H1 (cell line): ENCODE measurements around the gene SLC7A6OS. TPM values are rescaled to one million over a fixed set of nuclear protein-coding genes. Genes with fewer than 3 reads are reported as not detected.

Experiments used
- CTCF ChIA-PET: fragments of 300-600 bp; sonication (Branson Sonifier 250); formaldehyde crosslinking; loops from one replicate; lab custom pipeline; 2021; ENCODE audit not compliant: partially characterized antibody; lab: Charles Lee
- POLR2A ChIA-PET: fragments of 300-600 bp; sonication (Branson Sonifier 250); formaldehyde crosslinking; loops from one replicate; lab custom pipeline; 2021; ENCODE audit warnings: inconsistent platforms; ENCODE audit not compliant: partially characterized antibody; lab: Charles Lee
- DNase-seq, 2 experiments: peaks; one replicate each; pipeline versions ENCODE4 v3.0.0 to v3.0.0-alpha.2; 2010 to 2022; ENCODE audit warnings: low spot score in 2 of 2, low read depth in 1 of 2, mixed read lengths in 1 of 2
- FAIRE-seq: peaks from 2 replicates; lab custom pipeline; 2011; peaks lifted over from hg19 to GRCh38; lab: Jason Lieb, UNC
- H2AFZ ChIP-seq: 2 replicates; pipeline ENCODE4 v1.8.1; 2012; ENCODE audit warnings: low read length, inconsistent platforms
- H2AK5ac ChIP-seq: 2 replicates; pipeline ENCODE4 v1.6.1; 2013; ENCODE audit warnings: low read depth, low read length
- H2BK120ac ChIP-seq: replicated peaks from 2 replicates; pipeline ENCODE3; 2013; ENCODE audit warnings: low read depth, low read length, inconsistent platforms
- H2BK12ac ChIP-seq: 2 replicates; pipeline ENCODE4 v1.6.1; 2013; ENCODE audit warnings: low read depth, low read length
- H2BK15ac ChIP-seq: 2 replicates; pipeline ENCODE4 v1.6.1; 2013; ENCODE audit warnings: low read length
- H2BK20ac ChIP-seq: 2 replicates; pipeline ENCODE4 v1.6.1; 2013; ENCODE audit warnings: low read length
- H2BK5ac ChIP-seq: 2 replicates; pipeline ENCODE4 v1.6.1; 2013; ENCODE audit warnings: low read depth, low read length
- H3K14ac ChIP-seq: 2 replicates; pipeline ENCODE4 v1.6.1; 2013; ENCODE audit warnings: inconsistent platforms; ENCODE audit not compliant: insufficient read length
- H3K18ac ChIP-seq: 2 replicates; pipeline ENCODE4 v1.6.1; 2013; ENCODE audit warnings: low read length; ENCODE audit errors: extremely low read depth
- H3K23ac ChIP-seq: 2 replicates; pipeline ENCODE4 v1.6.1; 2013; ENCODE audit warnings: inconsistent platforms; ENCODE audit not compliant: insufficient read length
- H3K23me2 ChIP-seq: 2 replicates; pipeline ENCODE4 v1.6.1; 2013; ENCODE audit warnings: low read depth, low read length
- H3K27ac ChIP-seq: 2 replicates; pipeline ENCODE4 v1.6.1; 2011; ENCODE audit warnings: low read depth, low read length, inconsistent platforms
- H3K27me3 ChIP-seq, 4 experiments: replicated peaks in 1 of 4; 1 replicate in 1 of 4; 2 replicates in 3 of 4; pipeline versions ENCODE4 v1.6.1 to v1.8.1; 2011 to 2013; ENCODE audit warnings: low read length in 3 of 4, mild to moderate bottlenecking in 3 of 4, inconsistent platforms in 2 of 4, mixed read lengths in 2 of 4, moderate library complexity in 1 of 4; ENCODE audit not compliant: control insufficient read depth in 3 of 4, insufficient read depth in 3 of 4; ENCODE audit errors: extremely low read depth in 1 of 4
- H3K36me3 ChIP-seq, 4 experiments: 2 replicates each; pipeline versions ENCODE4 v1.6.1 to v1.8.1; 2011 to 2013; ENCODE audit warnings: mild to moderate bottlenecking in 4 of 4, low read length in 3 of 4, moderate library complexity in 2 of 4, control low read depth in 1 of 4, inconsistent platforms in 1 of 4; ENCODE audit not compliant: insufficient read depth in 4 of 4, control insufficient read depth in 2 of 4
- H3K4ac ChIP-seq: replicated peaks from 2 replicates; pipeline ENCODE3; 2013; ENCODE audit warnings: low read length, low read depth, mixed read lengths, inconsistent platforms; ENCODE audit not compliant: insufficient read length
- H3K4me1 ChIP-seq, 4 experiments: replicated peaks in 1 of 4; 1 replicate in 1 of 4; 2 replicates in 3 of 4; pipeline versions ENCODE4 v1.6.1 to v1.8.1; 2011 to 2013; ENCODE audit warnings: low read length in 3 of 4, inconsistent platforms in 2 of 4, mixed read lengths in 1 of 4; ENCODE audit not compliant: insufficient read depth in 4 of 4, control insufficient read depth in 3 of 4
- H3K4me2 ChIP-seq, 2 experiments: 2 replicates each; pipeline versions ENCODE4 v1.6.1 to v1.8.1; 2011 to 2013; ENCODE audit warnings: low read depth in 2 of 2, low read length in 2 of 2, control low read depth in 1 of 2, inconsistent platforms in 1 of 2, mild to moderate bottlenecking in 1 of 2; ENCODE audit not compliant: insufficient read depth in 1 of 2
- H3K4me3 ChIP-seq, 4 experiments: fragments of 200-600, 300-600 bp in 1 of 4; sonication (generic), shearing (Covaris generic), sonication (Bioruptor Twin) in 1 of 4; 2 replicates each; pipeline versions ENCODE4 v1.5.1 to v1.8.1; 2011 to 2016; ENCODE audit warnings: low read length in 4 of 4, low read depth in 3 of 4, control low read depth in 2 of 4, inconsistent platforms in 2 of 4, mild to moderate bottlenecking in 2 of 4, mixed read lengths in 1 of 4, moderate library complexity in 1 of 4; ENCODE audit not compliant: insufficient read depth in 2 of 4; ENCODE audit errors: extremely low read depth in 1 of 4
- H3K56ac ChIP-seq: replicated peaks from 2 replicates; pipeline ENCODE3; 2013; ENCODE audit warnings: low read depth, mild to moderate bottlenecking, mixed read lengths, low read length, inconsistent platforms; ENCODE audit not compliant: insufficient read length
- H3K79me1 ChIP-seq: 2 replicates; pipeline ENCODE4 v1.6.1; 2013; ENCODE audit warnings: low read depth, low read length, control low read depth
- H3K79me2 ChIP-seq, 2 experiments: 2 replicates each; pipeline versions ENCODE4 v1.6.1 to v1.8.1; 2012 to 2013; ENCODE audit warnings: low read length in 2 of 2, mild to moderate bottlenecking in 2 of 2, inconsistent platforms in 1 of 2; ENCODE audit not compliant: insufficient read depth in 2 of 2, control insufficient read depth in 1 of 2
- H3K9ac ChIP-seq, 4 experiments: replicated peaks in 1 of 4; 1 replicate in 1 of 4; 2 replicates in 3 of 4; pipeline versions ENCODE4 v1.6.1 to v1.8.1; 2011 to 2013; ENCODE audit warnings: low read depth in 3 of 4, low read length in 3 of 4, control low read depth in 2 of 4, mild to moderate bottlenecking in 2 of 4, moderate library complexity in 2 of 4, inconsistent platforms in 1 of 4; ENCODE audit errors: extremely low read depth in 1 of 4
- H3K9me3 ChIP-seq, 2 experiments: 2 replicates each; pipeline versions ENCODE4 v1.6.1 to v1.8.1; 2012 to 2013; ENCODE audit warnings: mild to moderate bottlenecking in 2 of 2, moderate library complexity in 2 of 2, control low read depth in 1 of 2, inconsistent platforms in 1 of 2, low read depth in 1 of 2, low read length in 1 of 2, mixed read lengths in 1 of 2; ENCODE audit not compliant: insufficient read depth in 2 of 2
- H4K20me1 ChIP-seq, 2 experiments: replicated peaks in 1 of 2; 2 replicates each; pipeline versions ENCODE3 to v1.8.1; 2011 to 2013; ENCODE audit warnings: inconsistent platforms in 2 of 2, low read length in 2 of 2, mild to moderate bottlenecking in 1 of 2; ENCODE audit not compliant: insufficient read depth in 2 of 2, control insufficient read depth in 1 of 2
- H4K5ac ChIP-seq: 2 replicates; pipeline ENCODE4 v1.6.1; 2013; ENCODE audit warnings: low read length, low read depth, mixed read lengths, inconsistent platforms; ENCODE audit not compliant: insufficient read length
- H4K8ac ChIP-seq: 2 replicates; pipeline ENCODE4 v1.8.0; 2013; ENCODE audit warnings: mild to moderate bottlenecking, moderate library complexity, low read length, inconsistent platforms; ENCODE audit not compliant: insufficient read depth; ENCODE audit errors: extremely low read depth
- H4K91ac ChIP-seq: replicated peaks from 2 replicates; pipeline ENCODE3; 2013; ENCODE audit warnings: low read length, mixed read lengths, inconsistent platforms; ENCODE audit not compliant: insufficient read length
- BACH1 ChIP-seq: IDR thresholded peaks from 2 replicates; pipeline ENCODE4 v1.6.1; 2012; ENCODE audit warnings: low read length, improper control_type of control experiment
- CBX5 ChIP-seq: fragments of 300-800, 300-1000 bp; sonication (generic); IDR thresholded peaks from 2 replicates; pipeline ENCODE4 v1.7.1; 2016; ENCODE audit warnings: antibody characterized with exemption, low read length, low read depth
- CHD1 ChIP-seq: IDR thresholded peaks from 2 replicates; pipeline ENCODE4 v1.6.1; 2012; ENCODE audit warnings: low read depth, low read length, improper control_type of control experiment
- EP300 ChIP-seq, 2 experiments: IDR thresholded peaks; 1 replicate in 1 of 2; 2 replicates in 1 of 2; pipeline ENCODE4 v1.6.1; 2011 to 2012; ENCODE audit warnings: low read depth in 2 of 2, low read length in 2 of 2, mild to moderate bottlenecking in 2 of 2, borderline replicate concordance in 1 of 2, inconsistent platforms in 1 of 2, moderate library complexity in 1 of 2
- EZH2 ChIP-seq: fragments of 200-600 bp; sonication (generic); IDR thresholded peaks from 2 replicates; pipeline ENCODE4 v1.7.1; 2012; ENCODE audit warnings: low read depth, mild to moderate bottlenecking, moderate library complexity, low read length, inconsistent platforms; ENCODE audit not compliant: severe bottlenecking
- HDAC6 ChIP-seq: IDR thresholded peaks from one replicate; pipeline ENCODE4 v1.7.1; 2012; ENCODE audit warnings: low read depth, mild to moderate bottlenecking, inconsistent platforms, low read length, moderate library complexity
- KDM1A ChIP-seq: fragments of 200-600, 300-600 bp; sonication (generic); IDR thresholded peaks from 2 replicates; pipeline ENCODE4 v1.7.1; 2016; ENCODE audit warnings: mild to moderate bottlenecking, low read length, borderline replicate concordance
- NANOG ChIP-seq: IDR thresholded peaks from 2 replicates; pipeline ENCODE4 v1.6.1; 2011; ENCODE audit warnings: low read length, low read depth, mild to moderate bottlenecking, inconsistent platforms; ENCODE audit not compliant: insufficient read depth, poor library complexity, severe bottlenecking
- WGBS, 2 experiments: shearing (Covaris generic) in 1 of 2; methylation state at CpG; one replicate each; pipeline versions ENCODE4 v1.1.6 to v1.1.7; 2013 to 2015; ENCODE audit warnings: low lambda C conversion rate in 2 of 2, mixed read lengths in 2 of 2, inconsistent platforms in 1 of 2, low coverage in 1 of 2, missing lambda C conversion rate in 1 of 2; ENCODE audit not compliant: insufficient replicate concordance in 2 of 2, insufficient coverage in 1 of 2, insufficient read length in 1 of 2; ENCODE audit errors: extremely low coverage in 1 of 2, missing lambda C conversion rate in 1 of 2; 5-methylcytosine and 5-hydroxymethylcytosine counted together
- polyA plus RNA-seq, 7 experiments: library from polyadenylated mRNA; depleted of rRNA in 3 of 7; stranded (reverse) in 5 of 7; unstranded in 2 of 7; fragments of >200 nt in 5 of 7; fragments of 200-250 nt in 2 of 7; gene quantifications; 1 replicate in 5 of 7; 2 replicates in 1 of 7; 4 replicates in 1 of 7; pipeline versions ENCODE4 v1.2.1 to v1.2.3, GENCODE V29; 2011 to 2013; ENCODE audit warnings: missing spikeins in 2 of 7, mixed read lengths in 2 of 7
- total RNA-seq: library from RNA; stranded (reverse); fragmentation: NEBNext Ultra II Directional; extraction: Animal tissue kit (Norgen Biotek cat#: 25700); gene quantifications from 2 replicates; pipeline ENCODE4 v1.2.1, GENCODE V29; 2021
- TF ChIP-seq, protein P1 (sequence below), 3 experiments: IDR thresholded peaks; 1 replicate in 2 of 3; 2 replicates in 1 of 3; pipeline versions ENCODE4 v1.5.1 to v1.6.1; 2011; ENCODE audit warnings: low read length in 3 of 3, mild to moderate bottlenecking in 3 of 3, inconsistent platforms in 2 of 3, low read depth in 1 of 3, moderate library complexity in 1 of 3; ENCODE audit not compliant: insufficient read depth in 1 of 3; ENCODE audit errors: control extremely low read depth in 1 of 3

The SLC7A6OS gene
- total and polyA plus RNA-seq, 2 of the 8 experiments (the other 6 are each of a cell fraction or from before 2014, with no cell fraction given), result 7.3 to 21.3 TPM

DNA sequence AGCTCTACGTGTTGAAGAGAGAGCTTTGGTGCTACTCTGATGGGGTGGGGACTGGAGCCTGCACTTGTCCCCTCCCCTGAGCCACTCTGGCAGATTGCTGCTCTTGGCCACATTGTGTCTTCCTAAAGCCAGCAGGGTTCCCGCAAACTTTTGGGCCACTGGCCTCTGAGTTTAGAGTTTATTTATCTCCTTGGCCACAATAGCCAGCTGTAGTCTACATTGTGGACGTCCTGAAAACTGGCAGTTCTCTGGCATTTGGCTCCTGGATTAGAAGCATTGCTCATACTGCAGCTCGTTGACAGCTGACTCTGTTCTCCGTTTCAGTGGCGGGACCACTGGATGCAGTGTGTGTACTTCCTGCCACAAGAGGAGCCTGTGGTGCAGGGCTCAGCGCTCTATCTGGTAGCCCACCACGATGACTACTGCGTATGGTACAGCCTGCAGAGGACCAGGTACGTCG, 34.6 kb upstream of the SLC7A6OS start:
- Histone ChIP-seq H2AK5ac (no peak overlapping the region), H3K14ac (no peak overlapping the region), H3K18ac (no peak overlapping the region), H3K23me2 (no peaks in the 10 kb centered on the region; the same call in 1 of the 2 replicates), H2AFZ (no peak overlapping the region), H3K9ac (no peak overlapping the region), H3K56ac (no peak overlapping the region), H4K91ac (no peak overlapping the region), H2BK12ac (no peak overlapping the region), H3K27ac (no peak overlapping the region), H3K36me3 (peaks cover 9 to 39% (median 20%) of the 10 kb centered on the region in 4 experiments; a peak in 7 of 8 replicates), H3K23ac (no peak overlapping the region), H3K79me1 (peaks cover 2% of the 10 kb centered on the region; the same call in 1 of the 2 replicates), H2BK20ac (no peak overlapping the region), H3K4ac (no peak overlapping the region), H4K20me1 (peaks cover 0 to 2% of the 10 kb centered on the region in 2 experiments), H3K79me2 (no peaks in the 10 kb centered on the region), H3K9me3 (no peaks in the 10 kb centered on the region), H2BK120ac (no peak overlapping the region), H3K4me2 (no peak overlapping the region), H4K8ac (no peak overlapping the region; the same call in 1 of the 2 replicates), H2BK5ac (no peak overlapping the region), H4K5ac (no peak overlapping the region), H2BK15ac (no peak overlapping the region), H3K27me3 (no peaks in the 10 kb centered on the region; a peak in 1 of 7 replicates), H3K4me1 (no peaks in the 10 kb centered on the region), H3K4me3 (no peak overlapping the region)
- DNase-seq, result no peak
- ChIA-PET CTCF (interaction anchor here (0.8 to 1.4 kb wide), 5 partner anchors 10 to 251 kb away, joined by 3 to 5 read pairs (median 3); no protein-coding TSS in a partner anchor), POLR2A (interaction anchor here (0.9 kb wide), 1 partner anchor 16 kb away, joined by 3 read pairs; no protein-coding TSS in a partner anchor)
- TF ChIP-seq, protein P1, sequence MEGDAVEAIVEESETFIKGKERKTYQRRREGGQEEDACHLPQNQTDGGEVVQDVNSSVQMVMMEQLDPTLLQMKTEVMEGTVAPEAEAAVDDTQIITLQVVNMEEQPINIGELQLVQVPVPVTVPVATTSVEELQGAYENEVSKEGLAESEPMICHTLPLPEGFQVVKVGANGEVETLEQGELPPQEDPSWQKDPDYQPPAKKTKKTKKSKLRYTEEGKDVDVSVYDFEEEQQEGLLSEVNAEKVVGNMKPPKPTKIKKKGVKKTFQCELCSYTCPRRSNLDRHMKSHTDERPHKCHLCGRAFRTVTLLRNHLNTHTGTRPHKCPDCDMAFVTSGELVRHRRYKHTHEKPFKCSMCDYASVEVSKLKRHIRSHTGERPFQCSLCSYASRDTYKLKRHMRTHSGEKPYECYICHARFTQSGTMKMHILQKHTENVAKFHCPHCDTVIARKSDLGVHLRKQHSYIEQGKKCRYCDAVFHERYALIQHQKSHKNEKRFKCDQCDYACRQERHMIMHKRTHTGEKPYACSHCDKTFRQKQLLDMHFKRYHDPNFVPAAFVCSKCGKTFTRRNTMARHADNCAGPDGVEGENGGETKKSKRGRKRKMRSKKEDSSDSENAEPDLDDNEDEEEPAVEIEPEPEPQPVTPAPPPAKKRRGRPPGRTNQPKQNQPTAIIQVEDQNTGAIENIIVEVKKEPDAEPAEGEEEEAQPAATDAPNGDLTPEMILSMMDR (IDR thresholded peaks at IDR 0.05; ENCODE audit: control extremely low read depth in 1 of 3, insufficient read depth in 1 of 3, low read depth in 1 of 3, low read length in 3 of 3), result no peak
- TF ChIP-seq BACH1 (no peak), CBX5 (no peak), CHD1 (no peak), KDM1A (no peak), HDAC6 (no peak), EP300 (IDR thresholded peaks at IDR 0.05; ENCODE audit: borderline replicate concordance in 1 of 2, low read depth in 2 of 2, low read length in 2 of 2) (no peak), NANOG (no peak), EZH2 (no peak)
- no peak for FAIRE-seq
- WGBS, 2 experiments, result 96% methylated on average over 11 of the region's 11 CpGs; no CpG with 5 or more reads in 1 of the 2 experiments
